Stomach (tissue), 4 donors: ENCODE measurements around the gene VWA8.

Experiments
- CTCF ChIP-seq, 7 experiments: fragments of 450-650 bp in 4 of 7; fragments of 200-600 bp in 3 of 7; sonication (generic) in 3 of 7; IDR thresholded peaks; one replicate each; pipeline ENCODE4 v1.5.1; 2016 to 2019; ENCODE audit warnings: antibody characterized with exemption in 7 of 7, control low read depth in 2 of 7, mild to moderate bottlenecking in 1 of 7
- EP300 ChIP-seq: sonication (generic); formaldehyde crosslinking; IDR thresholded peaks from one replicate; pipeline ENCODE4 v1.6.1; 2017; ENCODE audit warnings: antibody characterized with exemption
- POLR2A ChIP-seq, 4 donors: fragments of 450-650 bp; IDR thresholded peaks; one replicate each; pipeline ENCODE4 v1.6.1; 2016; ENCODE audit warnings: antibody characterized with exemption in 4 of 4, control low read depth in 2 of 4, mild to moderate bottlenecking in 1 of 4, moderate library complexity in 1 of 4

DNA sequence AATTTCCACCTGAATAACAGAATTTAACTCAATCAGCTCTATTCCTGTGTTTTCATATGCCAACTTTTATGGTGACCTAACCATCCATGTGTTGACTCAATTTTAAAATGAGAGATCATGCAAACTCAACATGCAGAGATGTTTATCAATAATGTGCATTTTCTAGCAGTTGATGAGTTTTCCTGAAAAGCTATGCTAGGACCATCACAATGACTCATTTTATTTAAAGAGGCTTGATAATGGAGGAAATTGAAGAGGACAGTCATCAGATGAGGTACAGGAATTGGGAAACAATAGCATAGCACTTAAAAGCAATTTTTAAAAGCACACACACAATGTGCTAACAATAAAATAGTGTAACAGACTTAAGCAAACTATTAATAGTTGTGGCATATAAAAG is 127.1 kb downstream of the VWA8 start:
- TF ChIP-seq CTCF (IDR thresholded peaks at IDR 0.05) (no peak), EP300 (no peak), POLR2A (IDR thresholded peaks at IDR 0.05) (no peak)
